Epithelial cell of esophagus (primary cell): ENCODE measurements around the gene FAM241B.

Source experiments
- DNase-seq: peaks from one replicate; pipeline ENCODE4 v3.0.0; 2010; ENCODE audit warnings: low read depth
- H3K4me3 ChIP-seq: 2 replicates; pipeline ENCODE4 v1.5.1; 2011; ENCODE audit warnings: mild to moderate bottlenecking, low read length, control low read depth
- CTCF ChIP-seq: IDR thresholded peaks from 2 replicates; pipeline ENCODE4 v1.5.1; 2011; ENCODE audit warnings: low read depth, mild to moderate bottlenecking, low read length, control low read depth, inconsistent platforms; ENCODE audit not compliant: insufficient read depth; ENCODE audit errors: missing control alignments

Gene FAM241B

DNA sequence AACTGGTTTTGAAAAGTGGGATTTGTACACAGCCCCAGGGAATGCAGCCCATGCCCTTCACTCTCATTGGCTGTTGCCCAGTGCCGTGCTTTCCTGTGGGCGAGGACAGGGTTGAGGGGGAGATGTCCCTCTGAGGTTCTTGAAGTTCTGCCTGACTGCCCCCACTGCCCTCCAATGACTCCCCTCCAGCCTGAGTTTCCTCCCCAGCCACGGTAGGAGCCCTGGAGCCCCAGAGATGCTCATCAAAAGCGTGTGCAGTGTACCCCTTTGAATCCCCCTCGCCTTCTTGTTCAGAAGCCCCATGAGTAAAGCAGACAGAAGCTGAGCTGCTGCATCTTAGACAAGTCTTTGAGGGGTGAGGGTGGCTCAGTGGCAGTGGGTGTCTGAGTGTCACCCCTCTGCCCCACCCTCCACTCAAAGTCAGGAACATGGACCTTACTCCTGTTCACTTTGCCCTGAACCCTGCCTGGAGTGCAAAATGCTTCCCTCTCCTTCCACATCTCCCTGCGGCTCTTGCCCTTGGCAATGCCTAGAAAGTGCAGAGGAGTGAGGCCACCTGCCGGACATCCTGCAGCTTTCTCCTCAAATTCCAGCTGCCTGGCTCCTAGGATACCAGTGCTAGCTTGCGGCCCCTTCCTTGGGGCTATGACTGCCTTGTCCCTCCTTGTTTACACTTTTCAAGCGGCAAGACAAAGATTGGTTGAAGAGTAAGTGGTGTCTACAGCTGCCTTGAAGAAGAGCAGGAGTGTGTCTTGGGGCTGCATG lies 19.9 kb downstream of the FAM241B start:
- no peak overlapping the region for H3K4me3 ChIP-seq
- TF ChIP-seq CTCF, result peak; percentile 7
- no peak for DNase-seq

DNA sequence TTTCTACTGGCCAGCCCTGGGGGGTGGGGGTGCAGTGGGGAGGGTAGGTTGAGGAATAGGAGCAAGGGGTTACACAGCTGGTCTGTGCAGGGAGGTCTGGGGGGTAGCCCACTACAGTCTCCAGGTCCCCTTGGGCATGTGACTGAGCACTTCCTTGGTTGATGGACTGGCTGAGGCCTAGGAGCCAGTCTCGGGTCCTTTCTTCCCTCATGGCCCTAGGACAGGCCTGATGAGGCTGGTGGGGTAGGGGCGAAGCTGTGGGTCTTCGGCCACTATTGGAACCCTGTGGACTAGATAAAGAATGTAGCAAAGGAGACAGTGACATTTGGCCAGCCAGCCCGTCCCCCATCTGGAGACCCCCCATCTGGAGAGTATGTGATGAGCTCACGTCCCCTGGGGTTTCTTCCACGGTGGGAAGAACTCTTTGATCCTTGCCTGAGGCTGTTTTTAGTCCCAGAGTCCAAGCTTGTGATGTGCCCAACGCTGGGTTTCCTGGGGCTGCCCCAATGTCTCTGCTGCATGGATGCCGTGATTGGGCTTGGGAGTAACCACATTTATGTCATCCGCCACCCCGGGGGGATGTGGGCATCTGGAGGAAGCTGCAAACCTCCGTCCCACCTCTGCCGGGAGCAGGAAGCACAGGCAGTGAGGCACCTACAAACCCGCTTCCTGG lies 20.7 kb downstream of the FAM241B start:
- TF ChIP-seq CTCF, result no peak
- no peak for DNase-seq

GRCh38 chr10:69651362-69651761 lies 21.3 kb downstream of the FAM241B start:
- H3K4me3 ChIP-seq, result no peak overlapping the region
- TF ChIP-seq CTCF, result no peak
- no peak for DNase-seq

More for the DNA sequence above, 20.7 kb downstream of the FAM241B start:
- H3K4me3 ChIP-seq, result no peak overlapping the region

GRCh38 chr10:69652111-69652856 lies 22.2 kb downstream of the FAM241B start:
- H3K4me3 ChIP-seq, result no peak overlapping the region

DNA sequence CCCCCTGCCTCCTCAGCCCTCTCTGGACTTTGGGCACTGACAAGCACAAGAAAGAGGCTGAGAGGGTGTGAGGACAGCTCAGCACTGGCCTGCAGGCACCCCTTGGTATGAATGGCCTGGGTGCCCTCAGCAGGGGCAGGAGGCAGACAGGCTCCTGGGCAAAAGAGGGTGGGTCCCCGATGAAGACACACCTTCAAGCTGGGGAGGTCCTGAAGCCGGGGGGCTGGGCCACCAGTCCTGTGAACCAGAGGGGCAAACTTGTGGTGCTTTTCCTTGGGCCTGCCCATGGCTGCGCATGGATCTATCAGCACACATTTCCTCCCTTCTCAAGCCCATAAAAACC lies 22.8 kb downstream of the FAM241B start:
- DNase-seq, result no peak
- no peak for TF ChIP-seq CTCF

More at GRCh38 chr10:69652111-69652856, 22.2 kb downstream of the FAM241B start:
- no peak for TF ChIP-seq CTCF
- DNase-seq, result no peak

DNA sequence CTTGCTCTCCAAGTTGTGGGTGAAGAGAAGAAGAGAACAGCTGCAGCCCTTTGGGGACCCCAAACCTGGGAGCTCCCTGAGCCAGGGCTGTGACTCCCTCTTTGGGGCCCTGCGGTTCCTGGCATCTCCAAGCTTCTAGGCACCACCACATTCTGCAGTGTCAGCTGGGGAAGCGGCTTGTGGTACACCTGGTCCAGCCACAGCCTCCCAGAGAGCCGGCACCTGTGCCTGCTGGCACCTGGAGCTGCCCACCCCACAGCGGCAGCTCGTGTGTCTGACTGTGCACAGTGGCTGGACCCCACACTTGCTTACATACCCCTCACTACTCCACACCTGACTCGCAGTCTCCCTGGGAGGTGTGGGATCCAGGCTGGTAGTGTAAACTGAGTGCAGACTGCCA lies 23.5 kb downstream of the FAM241B start:
- no peak overlapping the region for H3K4me3 ChIP-seq
- no peak for TF ChIP-seq CTCF
- no peak for DNase-seq

More for the DNA sequence above, 22.8 kb downstream of the FAM241B start:
- H3K4me3 ChIP-seq, result no peak overlapping the region
